HL-60/S4 treated with retinoic acid at 250 ng/mL for 4 days and 3 days (cell line): Measurements from ENCODE around the gene DHX38.

Experiments used
- in situ Hi-C: fragments of 300-500 bp; cut with MboI; formaldehyde crosslinking; loops from 2 replicates; pipeline ENCODE4 v1.7.0; 2022; ENCODE audit warnings: low sequenced_read_pairs

Gene DHX38

GRCh38 chr16:72083778-72084404 is 9.8 kb upstream of the DHX38 start:
- in situ Hi-C loops: no loop called here

- in situ Hi-C loops: no loop called here
These were observed 9.2 kb upstream of the DHX38 start for GRCh38 chr16:72084445-72084844.

DNA sequence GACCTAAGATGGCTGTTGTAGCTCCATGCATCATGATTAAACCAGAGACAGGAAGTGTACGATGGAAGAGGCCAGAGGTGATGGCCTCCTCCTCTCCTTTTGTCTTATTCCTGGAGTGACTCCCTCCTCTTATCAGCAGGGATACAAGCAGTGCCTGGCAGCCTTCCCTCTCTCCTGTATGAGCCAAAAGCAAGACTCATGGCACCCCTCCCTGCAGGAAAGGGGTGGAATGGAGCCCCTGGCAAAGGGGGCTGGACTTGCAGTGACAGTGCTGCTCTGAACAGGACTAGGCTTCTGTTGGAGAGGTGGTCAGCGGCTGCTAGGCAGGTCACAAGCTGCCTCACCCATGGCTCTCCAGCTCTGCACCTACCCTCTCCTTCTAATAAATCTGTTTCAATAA is 8.6 kb upstream of the DHX38 start:
- in situ Hi-C loops: no loop called here

GRCh38 chr16:72091217-72091616 is 2.4 kb upstream of the DHX38 start:
- in situ Hi-C loops: no loop called here

GRCh38 chr16:72092832-72093447 is 707 bp upstream of the DHX38 start:
- in situ Hi-C loops: no loop called here

- in situ Hi-C loops: no loop called here
These were observed 591 bp downstream of the DHX38 start for GRCh38 chr16:72094266-72094610.

DNA sequence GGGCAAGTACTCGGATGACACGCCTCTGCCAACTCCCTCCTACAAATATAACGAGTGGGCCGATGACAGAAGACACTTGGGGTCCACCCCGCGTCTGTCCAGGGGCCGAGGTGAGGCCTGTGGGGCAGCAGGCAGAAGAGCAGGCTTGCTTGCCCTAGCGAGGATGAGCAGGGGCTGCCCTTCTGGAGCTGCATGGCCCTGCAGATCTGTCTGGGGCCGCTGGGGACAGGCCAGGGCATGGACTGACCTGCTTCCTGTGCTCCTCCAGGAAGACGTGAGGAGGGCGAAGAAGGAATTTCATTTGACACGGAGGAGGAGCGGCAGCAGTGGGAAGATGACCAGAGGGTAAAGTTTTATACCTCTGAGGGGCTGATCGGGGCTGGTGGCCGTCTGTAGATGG is 5.3 kb downstream of the DHX38 start:
- in situ Hi-C loops: no loop called here

DNA sequence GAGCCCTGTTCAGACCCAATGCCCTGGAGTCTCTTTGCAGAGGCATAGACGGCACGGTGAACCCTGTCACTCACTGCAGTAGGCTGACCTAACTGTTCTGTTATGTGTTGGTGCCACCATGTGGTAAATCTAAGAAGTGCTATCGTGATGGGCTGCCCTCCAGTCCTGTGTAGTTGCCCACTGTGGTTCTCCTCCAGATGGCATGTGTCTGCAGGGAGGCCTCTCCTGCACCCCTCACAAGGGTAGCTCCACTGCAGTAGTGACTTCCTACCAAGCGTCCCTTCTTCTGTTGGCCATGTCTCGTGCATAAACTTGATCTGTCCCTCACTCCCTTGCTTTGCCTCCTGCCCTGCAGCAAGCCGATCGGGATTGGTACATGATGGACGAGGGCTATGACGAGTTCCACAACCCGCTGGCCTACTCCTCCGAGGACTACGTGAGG is 5.8 kb downstream of the DHX38 start:
- in situ Hi-C loops: no loop called here

GRCh38 chr16:72101195-72101594 is 7.5 kb downstream of the DHX38 start:
- in situ Hi-C loops: no loop called here

DNA sequence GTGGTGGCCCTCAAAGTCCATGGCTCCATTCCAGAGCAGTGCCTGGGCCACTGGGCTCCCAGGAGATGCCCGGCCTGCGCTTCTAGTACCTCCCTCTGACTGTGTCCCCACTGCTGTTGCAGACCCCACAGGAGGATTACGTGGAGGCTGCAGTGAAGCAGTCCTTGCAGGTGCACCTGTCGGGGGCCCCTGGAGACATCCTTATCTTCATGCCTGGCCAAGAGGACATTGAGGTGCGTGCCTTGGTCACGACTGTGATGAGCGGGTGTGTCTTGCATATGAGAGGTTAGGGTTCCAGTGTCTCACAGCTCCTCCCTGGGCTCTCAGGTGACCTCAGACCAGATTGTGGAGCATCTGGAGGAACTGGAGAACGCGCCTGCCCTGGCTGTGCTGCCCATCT is 11.3 kb downstream of the DHX38 start:
- in situ Hi-C loops: no loop called here

GRCh38 chr16:72105978-72106377 is 12.3 kb downstream of the DHX38 start:
- in situ Hi-C loops: no loop called here

- in situ Hi-C loops: no loop called here
These were observed 13.7 kb downstream of the DHX38 start for GRCh38 chr16:72107371-72107770.

DNA sequence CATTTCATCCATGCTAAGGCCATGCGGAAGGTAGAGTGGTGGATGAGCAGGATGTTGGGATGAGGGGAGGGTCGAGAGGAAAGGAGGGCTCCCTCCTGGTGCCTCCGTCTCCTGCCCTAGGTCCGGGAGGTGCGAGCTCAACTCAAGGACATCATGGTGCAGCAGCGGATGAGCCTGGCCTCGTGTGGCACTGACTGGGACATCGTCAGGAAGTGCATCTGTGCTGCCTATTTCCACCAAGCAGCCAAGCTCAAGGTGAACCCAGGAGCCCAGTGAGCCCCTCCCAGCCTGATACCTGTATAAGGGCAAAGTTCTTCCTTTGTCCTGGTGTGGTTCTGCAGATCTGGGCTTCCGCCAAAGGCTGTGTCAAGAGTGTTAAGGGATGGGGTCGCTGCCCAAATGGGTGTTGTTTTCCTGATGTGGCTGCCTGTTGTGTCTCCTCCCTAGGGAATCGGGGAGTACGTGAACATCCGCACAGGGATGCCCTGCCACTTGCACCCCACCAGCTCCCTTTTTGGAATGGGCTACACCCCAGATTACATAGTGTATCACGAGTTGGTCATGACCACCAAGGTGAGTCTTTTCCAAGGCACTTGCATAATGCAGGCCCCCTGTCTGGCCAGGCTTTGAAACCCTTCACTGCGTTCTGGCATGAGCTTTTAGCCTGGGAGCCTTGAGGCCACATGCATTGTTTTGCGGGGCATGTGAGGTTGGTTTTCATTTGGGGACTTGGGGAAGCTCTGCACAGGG is 14.9 kb downstream of the DHX38 start:
- in situ Hi-C loops: no loop called here

DNA sequence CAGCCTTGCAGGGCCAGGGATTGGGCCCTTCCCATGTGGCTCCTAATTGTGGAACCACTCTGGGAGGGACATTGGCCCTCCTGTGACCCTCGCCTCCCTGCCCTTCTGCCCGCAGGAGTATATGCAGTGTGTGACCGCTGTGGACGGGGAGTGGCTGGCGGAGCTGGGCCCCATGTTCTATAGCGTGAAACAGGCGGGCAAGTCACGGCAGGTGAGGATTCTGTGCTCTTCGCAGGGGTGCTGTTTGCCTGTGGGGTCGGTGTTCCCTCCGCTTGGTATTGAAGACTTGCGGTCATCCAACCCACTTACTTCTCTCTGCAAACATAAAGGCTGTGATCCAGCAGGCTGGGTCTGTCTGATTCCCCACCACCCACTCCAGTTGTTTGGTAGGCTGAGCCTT is 15.7 kb downstream of the DHX38 start:
- in situ Hi-C loops: no loop called here

DNA sequence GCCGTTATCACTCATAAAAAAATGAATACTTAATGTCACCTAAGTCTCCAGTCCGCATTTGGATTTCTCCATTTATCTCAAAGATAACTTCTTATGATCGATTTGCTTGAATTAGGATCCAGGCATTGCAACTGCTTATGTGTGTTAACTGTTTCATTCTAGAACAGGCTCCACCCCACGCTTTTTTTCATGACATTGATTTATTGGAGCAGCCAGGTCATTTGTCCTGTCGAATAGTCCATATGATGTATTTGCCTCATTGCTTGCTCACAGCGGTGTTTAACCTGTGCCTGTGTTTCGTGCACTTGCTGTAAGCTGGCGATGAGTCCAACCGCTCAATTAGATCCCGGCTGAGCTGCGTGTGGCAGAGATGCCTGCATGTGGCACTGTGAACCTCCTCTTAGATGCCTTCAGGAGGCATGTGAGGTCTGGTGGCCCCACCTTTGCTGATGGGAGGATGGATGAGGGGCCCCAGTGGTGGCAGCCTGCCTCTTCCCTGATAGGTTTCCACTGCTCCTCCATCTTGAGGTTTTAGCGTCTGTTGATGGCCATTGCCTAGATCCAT is 16.4 kb downstream of the DHX38 start:
- in situ Hi-C loops: no loop called here

- in situ Hi-C loops: no loop called here
These were observed 17.3 kb downstream of the DHX38 start for GRCh38 chr16:72110662-72111615.

DNA sequence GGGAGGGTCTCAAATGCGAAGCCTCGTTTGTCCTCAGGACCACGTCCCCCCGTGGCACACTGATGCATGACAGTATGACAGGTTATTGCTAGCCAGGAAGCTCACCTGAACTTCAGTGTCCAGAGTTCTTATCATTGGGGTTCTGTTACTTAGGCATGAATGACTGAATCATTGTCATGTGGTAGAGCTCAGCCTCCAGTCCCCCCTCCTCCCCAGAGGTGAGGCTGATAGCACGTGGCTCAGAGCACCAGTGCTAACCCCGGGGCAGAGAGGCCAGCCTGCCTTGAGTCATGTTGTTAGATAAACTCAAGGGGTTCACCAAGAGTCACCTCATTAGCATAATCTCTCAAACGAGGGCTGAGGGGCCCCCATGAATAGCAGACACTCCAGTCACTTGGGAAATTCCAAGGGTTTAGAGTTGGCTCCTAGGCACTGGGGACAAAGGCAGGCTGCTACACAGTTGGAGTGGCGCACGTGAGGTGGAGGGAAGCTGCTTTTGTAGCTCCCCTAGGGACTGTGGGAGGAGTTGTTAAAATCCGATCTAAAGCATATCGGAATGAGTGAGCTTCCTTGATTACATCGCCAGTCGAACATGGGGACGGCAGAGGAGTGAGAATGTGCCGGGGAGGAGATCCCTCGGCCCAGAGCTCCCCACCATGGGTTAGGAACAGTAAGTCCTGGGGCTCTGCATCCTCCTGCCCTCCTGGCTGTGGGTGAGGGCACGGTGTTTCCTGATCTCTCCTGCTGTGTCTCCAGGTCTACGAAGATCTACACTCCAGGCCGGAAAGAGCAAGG is 18.2 kb downstream of the DHX38 start:
- in situ Hi-C loops: no loop called here

GRCh38 chr16:72112452-72112792 is 18.8 kb downstream of the DHX38 start:
- in situ Hi-C loops: no loop called here

- in situ Hi-C loops: no loop called here
These were observed 19.4 kb downstream of the DHX38 start for GRCh38 chr16:72112906-72113615.

DNA sequence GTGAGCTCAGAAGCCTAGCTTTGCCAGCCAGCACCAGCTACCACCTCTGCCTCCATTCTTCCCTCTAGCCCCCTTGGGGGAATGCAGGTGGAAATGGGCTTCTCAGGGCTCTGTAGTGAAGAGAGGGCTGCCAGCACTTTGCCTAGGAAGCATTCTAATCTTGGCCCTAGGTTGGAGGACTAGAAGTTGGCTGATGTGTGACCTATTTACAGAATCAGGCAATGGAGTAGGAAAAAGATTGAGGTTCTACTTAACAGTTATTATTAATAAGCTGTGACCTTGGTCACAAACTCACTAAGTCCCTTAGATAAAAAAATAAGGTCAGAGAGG is 19.9 kb downstream of the DHX38 start:
- in situ Hi-C loops: no loop called here
